DLD1 (cell line): ENCODE results near the gene SRF.

Experiments
- in situ Hi-C: cut with HindIII; loops from 2 replicates; pipeline ENCODE4 v1.10.0; 2017; ENCODE audit warnings: low sequenced_read_pairs

Gene SRF

DNA sequence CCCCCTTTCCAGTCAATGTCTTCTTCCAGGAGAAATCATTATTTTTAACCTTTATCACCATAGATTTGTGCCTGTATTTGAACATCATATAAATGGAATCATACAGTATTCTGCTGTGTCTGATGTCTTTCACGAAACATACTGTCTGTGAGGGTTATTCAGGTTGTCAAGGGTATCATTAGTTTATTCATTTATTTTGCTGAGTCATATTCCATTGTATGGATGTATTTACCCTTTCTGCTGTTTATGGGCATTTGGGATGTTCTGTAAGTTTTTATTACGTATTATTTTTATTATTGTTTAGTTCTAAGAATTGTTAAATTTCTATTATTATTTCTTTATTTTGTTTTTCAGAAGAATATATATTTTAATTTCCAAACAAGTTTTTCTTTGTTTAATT is 36.2 kb downstream of the SRF start:
- in situ Hi-C loops, result no loop called here

DNA sequence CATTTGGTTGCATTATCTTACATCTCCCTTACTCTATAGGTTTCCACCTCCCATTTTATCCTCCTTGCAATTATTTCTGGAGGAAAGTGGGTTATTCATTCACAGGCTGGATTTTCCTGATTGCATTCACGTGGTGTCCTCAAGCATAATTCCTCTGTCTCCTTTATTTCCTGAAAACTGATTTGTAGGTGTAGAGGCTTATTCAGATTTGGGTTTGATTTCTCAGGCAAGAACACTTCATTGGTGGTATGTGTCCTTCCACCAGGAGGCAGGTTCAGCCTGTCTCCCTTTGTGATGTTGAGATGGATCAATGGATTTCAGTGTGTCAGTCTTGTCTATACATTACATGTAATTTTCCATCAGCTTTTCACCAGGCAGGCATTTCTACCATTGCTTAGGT is 40.9 kb downstream of the SRF start:
- in situ Hi-C loops, result no loop called here

GRCh38 chr6:43213431-43213830 is 42.4 kb downstream of the SRF start:
- in situ Hi-C loops, result no loop called here

GRCh38 chr6:43215066-43215465 is 44.0 kb downstream of the SRF start:
- in situ Hi-C loops, result no loop called here

DNA sequence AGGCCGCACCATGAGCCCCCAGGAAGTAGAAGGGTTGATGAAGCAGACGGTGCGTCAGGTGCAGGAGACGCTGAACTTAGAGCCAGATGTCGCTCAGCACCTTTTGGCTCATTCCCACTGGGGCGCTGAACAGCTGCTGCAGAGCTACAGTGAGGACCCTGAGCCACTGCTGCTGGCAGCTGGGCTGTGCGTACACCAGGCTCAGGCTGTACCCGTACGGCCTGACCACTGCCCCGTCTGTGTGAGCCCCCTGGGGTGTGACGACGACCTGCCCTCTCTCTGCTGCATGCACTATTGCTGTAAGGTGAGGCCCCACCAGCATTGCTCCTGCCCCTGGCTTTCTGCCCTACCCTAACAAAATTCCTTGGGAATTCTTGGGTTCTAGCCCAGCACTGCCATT is 45.1 kb downstream of the SRF start:
- in situ Hi-C loops, result no loop called here

- in situ Hi-C loops, result no loop called here
Observed at GRCh38 chr6:43217351-43217750, 46.3 kb downstream of the SRF start.

- in situ Hi-C loops, result no loop called here
Observed at GRCh38 chr6:43219119-43219518, 48.0 kb downstream of the SRF start.

DNA sequence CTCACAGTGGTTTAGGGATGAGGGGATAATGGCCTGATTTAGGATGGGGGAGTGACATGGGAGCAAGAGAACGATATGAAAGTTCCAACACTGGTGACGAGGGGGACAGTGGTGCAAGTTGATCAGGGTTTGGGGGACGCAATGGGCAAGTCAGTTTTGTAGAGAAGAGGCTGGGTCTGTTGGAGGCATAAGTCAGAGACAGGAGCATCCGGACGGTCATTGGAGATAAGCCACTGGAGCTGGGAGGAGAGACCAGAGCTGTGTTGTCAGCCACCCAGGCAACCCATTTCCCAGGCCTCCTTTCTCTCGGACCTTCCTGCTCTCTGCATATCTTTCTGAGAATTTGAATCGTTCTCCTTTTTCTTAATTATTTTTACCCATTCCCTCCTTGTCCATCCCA is 48.7 kb downstream of the SRF start:
- in situ Hi-C loops, result no loop called here

DNA sequence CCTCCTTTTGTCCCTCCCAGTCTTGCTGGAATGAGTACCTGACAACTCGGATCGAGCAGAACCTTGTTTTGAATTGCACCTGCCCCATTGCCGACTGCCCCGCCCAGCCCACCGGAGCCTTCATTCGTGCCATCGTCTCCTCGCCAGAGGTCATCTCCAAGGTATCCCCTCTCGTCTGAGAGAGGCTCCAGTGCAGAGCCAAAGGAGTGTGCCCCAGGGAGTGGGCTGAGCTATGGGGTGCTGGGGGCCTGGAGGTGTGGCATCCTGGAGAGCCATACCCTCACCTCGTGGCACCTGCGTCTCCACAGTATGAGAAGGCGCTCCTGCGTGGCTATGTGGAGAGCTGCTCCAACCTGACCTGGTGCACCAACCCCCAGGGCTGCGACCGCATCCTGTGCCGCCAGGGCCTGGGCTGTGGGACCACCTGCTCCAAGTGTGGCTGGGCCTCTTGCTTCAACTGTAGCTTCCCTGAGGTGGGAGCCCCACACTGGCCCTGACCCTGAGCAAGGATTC is 49.4 kb downstream of the SRF start:
- in situ Hi-C loops, result no loop called here

DNA sequence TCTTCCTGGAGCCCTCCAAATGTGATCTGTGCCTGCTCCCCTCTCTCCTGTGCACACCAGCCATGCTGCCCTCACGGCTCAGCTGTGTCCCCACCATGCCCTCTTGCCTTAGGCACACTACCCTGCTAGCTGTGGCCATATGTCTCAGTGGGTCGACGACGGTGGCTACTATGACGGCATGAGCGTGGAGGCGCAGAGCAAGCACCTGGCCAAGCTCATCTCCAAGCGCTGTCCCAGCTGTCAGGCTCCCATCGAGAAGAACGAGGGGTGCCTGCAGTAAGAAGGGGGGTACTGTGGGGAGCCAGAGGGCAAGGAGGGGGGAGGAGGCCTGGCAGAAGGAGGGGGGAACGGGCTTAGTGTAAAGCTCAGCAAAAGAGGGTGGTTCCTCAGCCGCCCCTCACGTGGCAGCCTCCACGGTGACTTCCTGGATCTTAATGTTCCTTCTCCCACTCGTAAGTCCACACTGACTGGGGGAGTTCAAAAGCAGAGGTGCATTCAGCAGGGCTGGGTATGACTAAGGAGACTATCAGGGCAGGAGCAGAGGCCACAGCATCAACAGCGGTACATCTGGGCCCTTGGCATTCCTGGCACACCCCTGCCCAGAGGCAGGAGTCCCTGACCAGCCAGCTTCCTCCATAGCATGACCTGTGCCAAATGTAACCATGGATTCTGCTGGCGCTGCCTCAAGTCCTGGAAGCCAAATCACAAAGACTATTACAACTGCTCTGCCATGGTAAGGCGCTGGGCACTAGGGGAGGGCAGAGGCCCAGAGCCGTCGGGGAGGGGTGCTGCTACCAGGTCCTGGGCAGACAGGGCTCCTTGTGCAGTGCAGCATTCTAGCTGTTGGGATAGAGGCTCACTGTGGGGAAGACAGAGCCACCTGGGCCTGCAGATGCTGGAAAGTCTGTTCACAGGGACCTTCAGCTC is 50.2 kb downstream of the SRF start:
- in situ Hi-C loops, result no loop called here

- in situ Hi-C loops, result no loop called here
Observed at GRCh38 chr6:43222418-43223059, 51.5 kb downstream of the SRF start.

- in situ Hi-C loops, result no loop called here
Observed at GRCh38 chr6:43223175-43223574, 52.1 kb downstream of the SRF start.

DNA sequence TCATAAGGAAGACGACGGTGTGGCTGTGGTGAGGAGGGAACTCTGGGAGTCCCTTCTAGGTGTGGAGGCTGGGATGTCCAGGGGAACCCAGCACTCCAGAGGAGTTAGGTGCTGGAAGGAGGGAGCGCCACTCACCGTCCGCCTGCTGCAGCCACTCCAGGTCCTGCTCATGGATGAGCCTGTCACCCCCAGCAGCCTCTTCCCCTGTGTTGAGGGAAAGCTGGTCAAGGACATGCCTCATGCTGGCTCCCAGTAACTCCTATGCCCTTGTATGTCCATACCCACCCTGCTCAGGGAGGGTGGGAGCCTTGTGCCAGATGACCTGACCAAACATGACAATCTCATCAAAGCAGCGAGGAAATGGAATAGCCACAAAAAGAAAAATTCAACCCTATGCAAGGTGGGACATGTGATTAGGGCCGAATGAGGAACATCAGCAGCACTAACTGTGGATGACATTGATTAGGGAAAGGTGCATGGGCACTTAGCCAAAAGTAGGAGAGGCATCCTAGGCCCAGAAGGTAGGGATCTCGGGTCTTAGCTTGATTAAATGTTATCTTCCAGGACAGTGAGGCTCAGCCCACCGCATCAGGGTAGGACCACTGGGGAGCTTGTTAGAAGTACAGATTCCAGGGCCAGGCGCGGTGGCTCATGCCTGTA is 55.3 kb downstream of the SRF start:
- in situ Hi-C loops, result no loop called here

- in situ Hi-C loops, result no loop called here
Observed at GRCh38 chr6:43228951-43229802, 58.1 kb downstream of the SRF start, which contains the start of gene DNPH1. TSS of gene DNPH1 (minus strand) at chr6:43229481. CDS start at chr6:43229456, 25 bp downstream.

- in situ Hi-C loops, result no loop called here
Observed at GRCh38 chr6:43229803-43230620, 58.9 kb downstream of the SRF start.

DNA sequence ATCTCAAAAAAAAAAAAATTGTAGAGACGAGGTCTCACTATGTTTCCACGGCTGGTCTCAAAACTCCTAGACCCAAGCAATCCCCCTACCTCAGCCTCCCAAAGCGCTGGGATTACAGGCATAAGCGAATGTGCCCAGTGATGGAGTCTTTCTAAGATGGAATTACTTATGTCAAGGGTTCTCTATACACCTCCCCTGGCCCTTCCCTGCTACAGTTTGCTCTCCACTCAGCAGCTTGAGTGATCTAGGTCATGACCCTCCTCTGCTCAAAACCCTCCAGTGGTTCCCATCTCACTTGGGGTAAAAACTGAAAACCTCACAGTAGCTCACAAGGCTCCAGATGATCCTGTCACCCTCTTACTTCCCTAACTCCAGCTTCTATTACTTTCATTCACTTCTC is 60.0 kb downstream of the SRF start:
- in situ Hi-C loops, result no loop called here
